CD14-positive monocyte (primary cell): Measurements from ENCODE around the gene FBXL20. TPM values are rescaled to one million over a fixed set of nuclear protein-coding genes. Genes with fewer than 3 reads are reported as not detected.
"Not testable (repeated sequence)": the region's sequence is repeated elsewhere in the genome, so short reads cannot be mapped to it uniquely, and the experiment has no call there.

Experiments
- DNase-seq, 3 donors: peaks; one replicate each; pipeline ENCODE4 v3.0.0-alpha.2; 2011 to 2022
- H2AFZ ChIP-seq: 2 replicates; pipeline ENCODE4 v1.6.0; 2012; ENCODE audit warnings: mild to moderate bottlenecking, low read depth, low read length, inconsistent platforms; ENCODE audit not compliant: insufficient read depth, poor library complexity, severe bottlenecking
- H3K27ac ChIP-seq, 2 donors: 1 replicate in 1 of 2; 2 replicates in 1 of 2; pipeline ENCODE4 v1.5.1; 2012 to 2013; ENCODE audit warnings: low read length in 2 of 2, control low read depth in 1 of 2, inconsistent platforms in 1 of 2, low read depth in 1 of 2, mild to moderate bottlenecking in 1 of 2
- H3K27me3 ChIP-seq, 2 donors: one replicate each; pipeline versions ENCODE4 v1.6.0 to v1.6.1; 2011 to 2013; ENCODE audit warnings: low read length in 2 of 2; ENCODE audit not compliant: control insufficient read depth in 2 of 2, insufficient read depth in 2 of 2
- H3K36me3 ChIP-seq, 2 donors: replicated peaks in 1 of 2; 1 replicate in 1 of 2; 2 replicates in 1 of 2; pipeline versions ENCODE4 v1.5.1 to v1.6.1; 2012 to 2013; ENCODE audit warnings: low read length in 2 of 2, control low read depth in 1 of 2, inconsistent platforms in 1 of 2, mild to moderate bottlenecking in 1 of 2; ENCODE audit not compliant: insufficient read depth in 2 of 2, control insufficient read depth in 1 of 2
- H3K4me1 ChIP-seq, 2 donors: 1 replicate in 1 of 2; 2 replicates in 1 of 2; pipeline versions ENCODE4 v1.5.1 to v1.6.1; 2012 to 2013; ENCODE audit warnings: low read length in 2 of 2, control low read depth in 1 of 2, inconsistent platforms in 1 of 2, mild to moderate bottlenecking in 1 of 2, moderate library complexity in 1 of 2; ENCODE audit not compliant: insufficient read depth in 2 of 2, control insufficient read depth in 1 of 2
- H3K4me2 ChIP-seq: replicated peaks from 2 replicates; pipeline ENCODE3; 2012; ENCODE audit warnings: low read length, moderate library complexity, mild to moderate bottlenecking; ENCODE audit not compliant: poor library complexity, severe bottlenecking; ENCODE audit errors: extremely low read depth
- H3K4me3 ChIP-seq, 3 experiments: fragments of 200-600 bp in 1 of 3; sonication (generic) in 1 of 3; replicated peaks in 1 of 3; 1 replicate in 2 of 3; 2 replicates in 1 of 3; pipeline ENCODE4 v1.5.1; 2011 to 2013; ENCODE audit warnings: low read length in 3 of 3, mild to moderate bottlenecking in 3 of 3, control low read depth in 2 of 3, low read depth in 2 of 3, inconsistent platforms in 1 of 3, moderate library complexity in 1 of 3
- H3K79me2 ChIP-seq: 2 replicates; pipeline ENCODE4 v1.6.0; 2012; ENCODE audit warnings: mild to moderate bottlenecking, control low read depth, inconsistent platforms, low read length, moderate library complexity; ENCODE audit not compliant: insufficient read depth
- H3K9ac ChIP-seq: 2 replicates; pipeline ENCODE4 v1.6.0; 2017; ENCODE audit warnings: low read length, mild to moderate bottlenecking; ENCODE audit not compliant: insufficient read depth, poor library complexity, severe bottlenecking
- H3K9me3 ChIP-seq, 2 donors: replicated peaks in 1 of 2; 1 replicate in 1 of 2; 2 replicates in 1 of 2; pipeline versions ENCODE4 v1.5.1 to v1.6.1; 2012 to 2013; ENCODE audit warnings: low read length in 2 of 2, control low read depth in 1 of 2; ENCODE audit not compliant: control insufficient read depth in 1 of 2, insufficient read depth in 1 of 2
- H4K20me1 ChIP-seq: 2 replicates; pipeline ENCODE4 v1.6.0; 2012; ENCODE audit warnings: mild to moderate bottlenecking, low read length, control low read depth, moderate library complexity; ENCODE audit not compliant: insufficient read depth
- H3K27ac Mint-ChIP-seq, 7 donors: one replicate each; pipeline ENCODE4 v1.8.0; 2020; ENCODE audit warnings: mild to moderate bottlenecking in 7 of 7, mixed read lengths in 7 of 7, moderate library complexity in 6 of 7, inconsistent platforms in 2 of 7
- H3K27me3 Mint-ChIP-seq, 3 donors: one replicate each; pipeline ENCODE4 v1.8.0; 2021 to 2022; ENCODE audit warnings: low read depth in 3 of 3, mild to moderate bottlenecking in 3 of 3, mixed read lengths in 3 of 3, moderate library complexity in 3 of 3, inconsistent platforms in 1 of 3
- H3K36me3 Mint-ChIP-seq, 2 donors: one replicate each; pipeline ENCODE4 v1.8.0; 2020; ENCODE audit warnings: mixed read lengths in 2 of 2, inconsistent platforms in 1 of 2, mild to moderate bottlenecking in 1 of 2
- H3K4me1 Mint-ChIP-seq: one replicate; pipeline ENCODE4 v1.8.0; 2020; ENCODE audit warnings: mild to moderate bottlenecking, mixed read lengths
- H3K4me3 Mint-ChIP-seq, 2 donors: one replicate each; pipeline ENCODE4 v1.8.0; 2020; ENCODE audit warnings: mild to moderate bottlenecking in 2 of 2, mixed read lengths in 2 of 2, moderate library complexity in 1 of 2
- H3K9me3 Mint-ChIP-seq, 7 donors: one replicate each; pipeline ENCODE4 v1.8.0; 2020 to 2022; ENCODE audit warnings: mixed read lengths in 7 of 7, mild to moderate bottlenecking in 6 of 7, moderate library complexity in 6 of 7, inconsistent platforms in 2 of 7
- CTCF ChIP-seq: fragments of 200-600 bp; IDR thresholded peaks from one replicate; pipeline ENCODE4 v1.8.0; 2022; ENCODE audit warnings: antibody characterized with exemption, mild to moderate bottlenecking
- WGBS: methylation state at CpG from one replicate; pipeline ENCODE4 v1.1.5; 2013; ENCODE audit warnings: missing lambda C conversion rate; ENCODE audit not compliant: insufficient coverage; 5-methylcytosine and 5-hydroxymethylcytosine counted together
- intact Hi-C, 2 donors: fragments of 100-400 bp; cut with micrococcal nuclease; formaldehyde crosslinking; loops; one replicate each; pipeline versions ENCODE4 v1.15.0 to v1.15.1; 2023
- polyA plus RNA-seq, 3 donors: library from polyadenylated mRNA; depleted of rRNA in 1 of 3; unstranded in 2 of 3; stranded (reverse) in 1 of 3; fragments of 300-500 nt in 2 of 3; fragments of >200 nt in 1 of 3; fragmentation: Illumina TruSeq in 2 of 3; gene quantifications; 1 replicate in 2 of 3; 2 replicates in 1 of 3; pipeline ENCODE4 v1.2.3, GENCODE V29; 2012 to 2021

The FBXL20 gene
- polyA plus RNA-seq, 3 donors, result 4.0 to 7.7 (median 4.7) TPM

- Histone ChIP-seq H4K20me1 (no peaks in the 10 kb centered on the region), H3K9me3 (no peaks in the 10 kb centered on the region), H3K36me3 (peaks cover 0 to under 1% of the 10 kb centered on the region in 2 donors), H3K27me3 (no peaks in the 10 kb centered on the region), H3K4me3 (peak overlapping the region; percentile 27 to 74 (median 48)), H3K9ac (peak overlapping the region; percentile 53), H3K4me2 (peak overlapping the region; percentile 63), H3K79me2 (peaks cover 2% of the 10 kb centered on the region), H2AFZ (no peak overlapping the region), H3K4me1 (peaks cover 28 to 42% of the 10 kb centered on the region in 2 donors), H3K27ac (peak overlapping the region; percentile 67 to 79)
- intact Hi-C loops, result no loop called here
- peak overlapping the region; percentile 75 to 90 for H3K4me3 Mint-ChIP-seq
- H3K9me3 Mint-ChIP-seq, result no peaks in the 10 kb centered on the region
- WGBS, result no CpG with 5 or more reads among the region's 4 CpGs
- H3K4me1 Mint-ChIP-seq, result peaks cover 45% of the 10 kb centered on the region
- peaks cover 0 to 1% (median 0%) of the 10 kb centered on the region in 3 donors for H3K27me3 Mint-ChIP-seq
- peak overlapping the region; percentile 88 to 97 (median 94) for H3K27ac Mint-ChIP-seq
- peaks cover 5 to 23% of the 10 kb centered on the region in 2 donors for H3K36me3 Mint-ChIP-seq
- no peak for TF ChIP-seq CTCF
- DNase-seq, result peak; percentile 72 to 84 (median 80)
These were observed 65.7 kb downstream of the FBXL20 start for GRCh38 chr17:39335704-39336223.

- H3K9ac ChIP-seq, H3K36me3 ChIP-seq, intact Hi-C loops, H3K9me3 Mint-ChIP-seq, H4K20me1 ChIP-seq, H3K79me2 ChIP-seq, DNase-seq, H3K4me3 Mint-ChIP-seq, H3K27me3 Mint-ChIP-seq, H3K9me3 ChIP-seq, H3K27me3 ChIP-seq: not testable (repeated sequence)
- Mint-ChIP-seq H3K36me3 (peaks cover 3 to 15% of the 10 kb centered on the region in 2 donors), H3K27ac (peak overlapping the region in 5 of 7 donors; percentile 88 to 96 (median 92)), H3K4me1 (peaks cover 42% of the 10 kb centered on the region)
- peak overlapping the region; percentile 63 for H3K4me2 ChIP-seq
- peak overlapping the region; percentile 68 to 79 for H3K27ac ChIP-seq
- H2AFZ ChIP-seq, result peak overlapping the region; percentile 65
- H3K4me3 ChIP-seq, result peak overlapping the region in 1 of 3 experiments; percentile 74
- H3K4me1 ChIP-seq, result peaks cover 26 to 39% of the 10 kb centered on the region in 2 donors
- no CpG with 5 or more reads among the region's 6 CpGs for WGBS
These were observed 67.2 kb downstream of the FBXL20 start for GRCh38 chr17:39334008-39334744.
